Spleen (tissue), 7 donors: ENCODE measurements around the gene OLR1.

Experiments
- CTCF ChIP-seq, 11 experiments: fragments of 200-600 bp in 7 of 11; fragments of 450-650 bp in 4 of 11; sonication (generic) in 4 of 11; IDR thresholded peaks in 8 of 11; conservative IDR thresholded peaks in 3 of 11; 1 replicate in 7 of 11; 2 replicates in 4 of 11; pipeline versions ENCODE4 v1.4.0 to v1.8.0; 2016 to 2021; ENCODE audit warnings: antibody characterized with exemption in 11 of 11, inconsistent platforms in 4 of 11, mild to moderate bottlenecking in 1 of 11
- POLR2A ChIP-seq, 3 donors: fragments of 450-650 bp; IDR thresholded peaks; one replicate each; pipeline ENCODE4 v1.5.1; 2017; ENCODE audit warnings: antibody characterized with exemption in 3 of 3, mild to moderate bottlenecking in 1 of 3
- POLR2AphosphoS5 ChIP-seq, 3 donors: sonication (generic); formaldehyde crosslinking; IDR thresholded peaks; one replicate each; pipeline ENCODE4 v1.5.1; 2017; ENCODE audit warnings: antibody characterized with exemption in 3 of 3
- donor health status: DM: no; HTN: no; CAD: no; lungs with moderate emphysema.
- donor health status: DM: no; HTN: no; CAD: no.
- donor health status: DM: no; HTN: no; CAD: no.

GRCh38 chr12:10115890-10116289 is 56.0 kb downstream of the OLR1 start:
- TF ChIP-seq POLR2A (IDR thresholded peaks at IDR 0.05) = no peak
- no peak for TF ChIP-seq CTCF (IDR thresholded peaks at IDR 0.05 in 8 of 11, conservative IDR thresholded peaks at IDR 0.05 in 3 of 11)
- TF ChIP-seq POLR2AphosphoS5 (IDR thresholded peaks at IDR 0.05) = no peak
